ENCODE measurements around the gene GDI1. TPM values are rescaled to one million over a fixed set of nuclear protein-coding genes. Genes with fewer than 3 reads are reported as not detected.

Gene GDI1

GRCh38 chrX:154489182-154489581, 52.2 kb downstream of the GDI1 start:
- Histone ChIP-seq H2BK120ac (ENCODE audit: low read depth, low read length) (no peak overlapping the region), H2BK5ac (ENCODE audit: low read depth, low read length, poor library complexity, severe bottlenecking) (no peak overlapping the region), H4K8ac (ENCODE audit: low read length) (no peak overlapping the region), H3K23ac (ENCODE audit: low read length in 2 of 2) (no peak overlapping the region), H3K9ac (ENCODE audit: low read length) (peak overlapping the region; percentile 85), H2AK5ac (ENCODE audit: low read length, severe bottlenecking) (no peak overlapping the region), H3K27me3 (ENCODE audit: control insufficient read depth in 1 of 2, insufficient read depth in 1 of 2, low read length in 2 of 2) (no peaks in the 10 kb centered on the region), H3K79me1 (replicated peaks; ENCODE audit: low read length, poor library complexity, severe bottlenecking) (peaks cover 14% of the 10 kb centered on the region), H3K4me1 (ENCODE audit: control insufficient read depth, insufficient read depth, low read depth, low read length) (peaks cover 26% of the 10 kb centered on the region), H3K36me3 (ENCODE audit: control insufficient read depth in 1 of 2, insufficient read depth in 2 of 2, low read depth in 1 of 2, low read length in 2 of 2) (peaks cover 25 to 31% of the 10 kb centered on the region in 2 experiments), H2BK12ac (ENCODE audit: low read length in 2 of 2) (no peak overlapping the region), H3K4me2 (ENCODE audit: low read length, poor library complexity, severe bottlenecking) (no peak overlapping the region), H2AFZ (ENCODE audit: low read depth, low read length) (no peak overlapping the region), H3K4ac (ENCODE audit: low read depth in 1 of 2, low read length in 2 of 2) (no peak overlapping the region), H3K4me3 (ENCODE audit: insufficient read depth in 1 of 2, low read depth in 1 of 2, low read length in 2 of 2) (peak overlapping the region in 1 of 2 experiments; percentile 82), H3K18ac (ENCODE audit: low read depth in 1 of 2, low read length in 2 of 2) (no peak overlapping the region), H2BK15ac (ENCODE audit: low read depth, poor library complexity, severe bottlenecking) (no peak overlapping the region), H3K14ac (ENCODE audit: low read length in 2 of 2) (no peak overlapping the region), H3K9me3 (ENCODE audit: control insufficient read depth, low read length) (no peaks in the 10 kb centered on the region), H4K91ac (ENCODE audit: low read length) (no peak overlapping the region), H3K27ac (ENCODE audit: low read length, poor library complexity, severe bottlenecking) (no peak overlapping the region)
- no peak for DNase-seq
- WGBS = 100% methylated on average over 4 of the region's 4 CpGs

GRCh38 chrX:154490021-154490413, 53.1 kb downstream of the GDI1 start:
- Histone ChIP-seq H3K4me2 (ENCODE audit: low read length, poor library complexity, severe bottlenecking) (peak overlapping the region; percentile 82), H3K36me3 (ENCODE audit: control insufficient read depth in 1 of 2, insufficient read depth in 2 of 2, low read depth in 1 of 2, low read length in 2 of 2) (peaks cover 18 to 23% of the 10 kb centered on the region in 2 experiments), H3K4ac (ENCODE audit: low read depth in 1 of 2, low read length in 2 of 2) (peak overlapping the region; percentile 67 to 95), H2AFZ (ENCODE audit: low read depth, low read length) (no peak overlapping the region), H2AK5ac (ENCODE audit: low read length, severe bottlenecking) (no peak overlapping the region), H2BK120ac (ENCODE audit: low read depth, low read length) (no peak overlapping the region), H4K91ac (ENCODE audit: low read length) (peak overlapping the region; percentile 75), H2BK15ac (ENCODE audit: low read depth, poor library complexity, severe bottlenecking) (peak overlapping the region; percentile 90), H3K9ac (ENCODE audit: low read length) (peak overlapping the region; percentile 85), H2BK12ac (ENCODE audit: low read length in 2 of 2) (peak overlapping the region in 1 of 2 experiments; percentile 54), H3K79me1 (replicated peaks; ENCODE audit: low read length, poor library complexity, severe bottlenecking) (peaks cover 7% of the 10 kb centered on the region), H3K23ac (ENCODE audit: low read length in 2 of 2) (no peak overlapping the region), H2BK5ac (ENCODE audit: low read depth, low read length, poor library complexity, severe bottlenecking) (no peak overlapping the region), H3K14ac (ENCODE audit: low read length in 2 of 2) (peak overlapping the region in 1 of 2 experiments; percentile 15), H4K8ac (ENCODE audit: low read length) (no peak overlapping the region), H3K4me1 (ENCODE audit: control insufficient read depth, insufficient read depth, low read depth, low read length) (peaks cover 19% of the 10 kb centered on the region), H3K18ac (ENCODE audit: low read depth in 1 of 2, low read length in 2 of 2) (peak overlapping the region; percentile 54 to 88), H3K4me3 (ENCODE audit: insufficient read depth in 1 of 2, low read depth in 1 of 2, low read length in 2 of 2) (peak overlapping the region; percentile 65 to 82), H3K9me3 (ENCODE audit: control insufficient read depth, low read length) (no peaks in the 10 kb centered on the region), H3K27ac (ENCODE audit: low read length, poor library complexity, severe bottlenecking) (peak overlapping the region; percentile 49), H3K27me3 (ENCODE audit: control insufficient read depth in 1 of 2, insufficient read depth in 1 of 2, low read length in 2 of 2) (peaks cover 0 to 5% of the 10 kb centered on the region in 2 experiments)
- 5% methylated on average over 6 of the region's 19 CpGs for WGBS
- peak; percentile 64 for DNase-seq

GRCh38 chrX:154490414-154491083, 53.6 kb downstream of the GDI1 start, which contains the start of gene SLC10A3:
TSS of gene SLC10A3 (minus strand) at chrX:154490629. CDS start at chrX:154488940, 1,689 bp downstream.
- Histone ChIP-seq H3K9me3 (ENCODE audit: control insufficient read depth, low read length) (no peaks in the 10 kb centered on the region), H3K79me1 (replicated peaks; ENCODE audit: low read length, poor library complexity, severe bottlenecking) (peaks cover 5% of the 10 kb centered on the region), H2BK5ac (ENCODE audit: low read depth, low read length, poor library complexity, severe bottlenecking) (peak within 1 kb of the TSS; percentile 57), H3K4ac (ENCODE audit: low read depth in 1 of 2, low read length in 2 of 2) (peak within 1 kb of the TSS; percentile 67 to 95), H3K9ac (ENCODE audit: low read length) (peak within 1 kb of the TSS; percentile 93), H3K18ac (ENCODE audit: low read depth in 1 of 2, low read length in 2 of 2) (peak within 1 kb of the TSS; percentile 70 to 88), H3K4me2 (ENCODE audit: low read length, poor library complexity, severe bottlenecking) (peak within 1 kb of the TSS; percentile 82), H2BK15ac (ENCODE audit: low read depth, poor library complexity, severe bottlenecking) (peak within 1 kb of the TSS; percentile 90), H3K27me3 (ENCODE audit: control insufficient read depth in 1 of 2, insufficient read depth in 1 of 2, low read length in 2 of 2) (peaks cover 0 to 5% of the 10 kb centered on the region in 2 experiments), H4K8ac (ENCODE audit: low read length) (no peak within 1 kb of the TSS), H3K23ac (ENCODE audit: low read length in 2 of 2) (no peak within 1 kb of the TSS), H2AK5ac (ENCODE audit: low read length, severe bottlenecking) (peak within 1 kb of the TSS; percentile 51), H3K36me3 (ENCODE audit: control insufficient read depth in 1 of 2, insufficient read depth in 2 of 2, low read depth in 1 of 2, low read length in 2 of 2) (peaks cover 15 to 19% of the 10 kb centered on the region in 2 experiments), H2BK120ac (ENCODE audit: low read depth, low read length) (peak within 1 kb of the TSS; percentile 79), H4K91ac (ENCODE audit: low read length) (peak within 1 kb of the TSS; percentile 75), H3K4me1 (ENCODE audit: control insufficient read depth, insufficient read depth, low read depth, low read length) (peaks cover 14% of the 10 kb centered on the region), H2AFZ (ENCODE audit: low read depth, low read length) (peak within 1 kb of the TSS; percentile 63), H3K27ac (ENCODE audit: low read length, poor library complexity, severe bottlenecking) (peak within 1 kb of the TSS; percentile 76), H3K4me3 (ENCODE audit: insufficient read depth in 1 of 2, low read depth in 1 of 2, low read length in 2 of 2) (peak within 1 kb of the TSS; percentile 65 to 82), H3K14ac (ENCODE audit: low read length in 2 of 2) (peak within 1 kb of the TSS in 1 of 2 experiments; percentile 48), H2BK12ac (ENCODE audit: low read length in 2 of 2) (peak within 1 kb of the TSS in 1 of 2 experiments; percentile 54)
- WGBS = under 1% methylated on average over 49 of the region's 71 CpGs
- peak; percentile 94 for DNase-seq

Small RNAs within 50 kb of the gene (small RNA-seq; reads per million reads assigned to genes)
- gene MIR6858 (ENCODE audit: low read depth) = 2.9 reads per million, percentile 12 among the genes with 10 or more reads in this experiment
- gene SNORA70 (ENCODE audit: low read depth) = not detected

All from mesenchymal stem cell (in vitro differentiated cells and primary cell).